CD4-positive, alpha-beta T cell treated with Interleukin-6 for 4 hours (primary cell): ENCODE data around the gene XPR1.
"Not testable (repeated sequence)": the region's sequence is repeated elsewhere in the genome, so short reads cannot be mapped to it uniquely, and the experiment has no call there.

Source experiments
- DNase-seq: peaks from one replicate; pipeline ENCODE4 v3.0.0-alpha.2; 2020; ENCODE audit warnings: mixed read lengths

Gene XPR1

GRCh38 chr1:180644526-180645192 is 12.8 kb downstream of the XPR1 start:
- DNase-seq: no peak

- not testable (repeated sequence) for DNase-seq
Observed at GRCh38 chr1:180645261-180645660, 13.4 kb downstream of the XPR1 start.

DNA sequence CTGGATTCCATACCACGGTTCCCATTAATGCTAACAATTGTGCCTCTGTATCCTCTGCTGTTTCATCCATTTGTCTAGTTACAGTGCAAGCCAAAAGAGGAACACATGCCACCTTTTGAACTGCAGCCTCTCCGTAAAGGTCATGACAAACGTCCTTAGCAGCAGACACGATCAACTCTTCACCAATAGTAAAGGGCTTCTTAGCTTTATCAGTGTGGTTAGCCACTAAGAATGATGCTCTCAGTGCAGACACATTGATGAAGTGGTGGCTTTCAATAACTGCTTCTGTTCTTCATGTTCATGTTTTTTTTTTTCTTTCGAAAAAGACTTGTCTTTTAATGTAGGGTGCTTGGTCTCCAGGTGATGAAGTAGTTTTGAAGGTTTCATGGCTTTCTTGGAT is 14.3 kb downstream of the XPR1 start:
- DNase-seq: no peak

DNA sequence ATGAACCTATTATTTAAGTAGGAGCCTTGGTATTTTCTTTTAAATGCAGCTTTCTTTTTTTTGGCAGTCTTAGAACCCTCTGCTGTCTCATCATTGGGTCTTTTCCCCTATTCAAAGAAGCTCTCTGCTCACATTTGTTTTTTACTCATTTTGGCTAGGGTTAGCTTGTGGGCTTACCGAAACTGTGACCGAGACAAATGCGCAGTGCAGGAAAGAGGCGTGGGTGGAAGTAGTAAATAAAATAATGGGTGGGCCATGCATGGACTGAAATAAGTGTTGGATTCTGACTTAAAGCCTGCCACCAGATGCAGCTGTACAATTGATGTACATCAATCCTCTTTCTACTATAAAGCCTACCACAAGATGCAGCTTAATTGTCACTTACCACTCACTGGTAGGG is 14.7 kb downstream of the XPR1 start:
- DNase-seq: no peak

DNA sequence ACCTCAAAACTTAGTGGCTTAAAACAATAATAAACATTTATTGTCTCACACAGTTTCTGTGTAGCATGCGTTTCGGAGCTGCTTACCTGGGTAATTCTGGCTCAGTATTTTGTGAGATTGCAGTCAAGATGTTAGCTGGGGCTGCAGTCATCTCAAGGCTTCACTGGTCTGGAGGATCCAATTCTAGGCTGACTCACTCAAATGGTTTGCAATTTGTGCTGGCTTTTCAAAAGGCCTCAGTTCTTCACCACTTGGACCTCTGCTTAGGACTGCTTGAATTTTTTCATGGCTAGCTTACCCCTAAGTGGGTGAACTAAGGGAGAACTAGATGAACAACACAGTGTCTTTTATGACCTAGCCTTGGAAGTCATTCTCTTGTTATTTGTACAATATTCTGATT is 21.0 kb downstream of the XPR1 start:
- DNase-seq: no peak

DNA sequence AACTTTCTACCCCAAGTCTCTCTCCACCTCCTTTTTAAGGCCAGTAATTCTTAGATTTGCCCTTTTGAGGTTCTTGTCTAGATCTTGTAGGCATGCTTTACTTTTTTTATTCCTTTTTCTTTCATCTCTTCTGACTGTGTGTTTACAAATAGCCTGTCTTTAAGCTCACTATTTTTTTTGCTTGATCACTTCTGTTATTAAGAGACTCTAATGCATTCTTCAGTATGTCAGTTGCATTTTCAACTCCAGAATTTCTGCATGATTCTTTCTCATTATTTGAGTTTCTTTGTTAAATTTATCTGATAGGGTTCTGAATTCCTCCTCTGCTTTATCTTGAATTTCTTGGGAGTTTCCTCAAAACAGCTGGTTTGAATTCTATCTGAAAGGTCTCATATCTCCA is 30.9 kb downstream of the XPR1 start:
- no peak for DNase-seq

GRCh38 chr1:180670681-180671080 is 38.9 kb downstream of the XPR1 start:
- DNase-seq: no peak

GRCh38 chr1:180672105-180672504 is 40.3 kb downstream of the XPR1 start:
- DNase-seq: no peak

- no peak for DNase-seq
Observed at GRCh38 chr1:180672505-180672904, 40.7 kb downstream of the XPR1 start.

GRCh38 chr1:180674603-180675530 is 43.0 kb downstream of the XPR1 start:
- DNase-seq: no peak

DNA sequence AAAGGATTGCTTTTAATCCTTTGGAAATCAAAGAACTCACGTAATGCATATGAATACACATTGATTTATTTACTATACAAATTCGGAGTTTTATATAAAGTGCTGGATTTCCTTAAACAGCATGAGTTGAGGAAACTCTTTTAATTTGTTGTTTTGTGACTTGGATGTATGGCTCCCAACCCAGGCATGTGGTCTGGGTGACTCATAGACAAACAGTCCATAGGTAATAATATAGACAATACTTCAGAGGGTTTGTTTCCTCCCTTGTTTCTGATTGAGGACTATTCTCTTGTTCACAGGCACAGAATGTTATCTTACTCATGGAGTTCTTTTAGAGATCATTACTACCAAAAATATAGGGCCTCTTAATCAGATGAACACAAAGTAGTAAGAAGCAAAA is 43.8 kb downstream of the XPR1 start:
- DNase-seq: no peak

- DNase-seq: no peak
Observed at GRCh38 chr1:180680558-180681144, 48.8 kb downstream of the XPR1 start.

DNA sequence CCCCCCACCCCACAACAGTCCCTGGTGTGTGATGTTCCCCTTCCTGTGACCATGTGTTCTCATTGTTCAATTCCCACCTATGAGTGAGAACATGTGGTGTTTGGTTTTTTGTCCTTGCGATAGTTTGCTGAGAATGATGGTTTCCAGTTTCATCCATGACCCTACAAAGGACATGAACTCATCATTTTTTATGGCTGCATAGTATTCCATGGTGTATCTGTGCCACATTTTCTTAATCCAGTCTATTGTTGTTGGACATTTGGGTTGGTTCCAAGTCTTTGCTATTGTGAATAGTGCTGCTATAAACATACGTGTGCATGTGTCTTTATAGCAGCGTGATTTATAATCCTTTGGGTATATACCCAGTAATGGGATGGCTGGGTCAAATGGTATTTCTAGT is 51.3 kb downstream of the XPR1 start:
- not testable (repeated sequence) for DNase-seq

DNA sequence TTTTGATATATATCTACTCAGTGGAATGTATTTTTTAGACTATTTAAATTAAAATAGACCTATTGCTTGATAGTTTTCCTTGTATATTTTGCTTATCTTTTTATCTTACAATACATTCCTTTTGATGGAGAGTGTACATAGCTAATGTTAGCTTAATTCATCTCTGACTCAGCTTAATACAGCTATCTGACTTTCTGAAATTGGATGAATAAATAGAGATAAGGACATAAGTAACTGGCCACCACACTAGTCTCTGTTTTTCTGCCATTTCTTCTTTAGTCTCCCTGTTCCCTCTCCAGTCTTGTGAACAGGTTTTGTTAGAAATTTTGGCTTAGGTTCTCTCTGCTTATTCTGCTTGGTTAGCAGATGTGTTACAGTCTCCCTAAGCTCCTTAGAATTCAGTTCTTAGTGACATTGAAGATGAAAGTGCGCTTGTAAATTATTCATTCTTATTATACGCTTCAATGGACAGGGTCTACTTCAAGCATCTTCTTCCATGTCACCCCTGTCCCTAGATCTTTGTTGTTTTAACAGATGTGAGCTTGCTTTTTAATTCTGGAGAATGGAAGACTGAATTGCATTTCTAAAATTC is 59.6 kb downstream of the XPR1 start:
- no peak for DNase-seq

- DNase-seq: no peak
Observed at GRCh38 chr1:180693564-180694244, 61.9 kb downstream of the XPR1 start.

- DNase-seq: no peak
Observed at GRCh38 chr1:180695282-180695681, 63.5 kb downstream of the XPR1 start.

- DNase-seq: no peak
Observed at GRCh38 chr1:180696361-180696760, 64.5 kb downstream of the XPR1 start.

DNA sequence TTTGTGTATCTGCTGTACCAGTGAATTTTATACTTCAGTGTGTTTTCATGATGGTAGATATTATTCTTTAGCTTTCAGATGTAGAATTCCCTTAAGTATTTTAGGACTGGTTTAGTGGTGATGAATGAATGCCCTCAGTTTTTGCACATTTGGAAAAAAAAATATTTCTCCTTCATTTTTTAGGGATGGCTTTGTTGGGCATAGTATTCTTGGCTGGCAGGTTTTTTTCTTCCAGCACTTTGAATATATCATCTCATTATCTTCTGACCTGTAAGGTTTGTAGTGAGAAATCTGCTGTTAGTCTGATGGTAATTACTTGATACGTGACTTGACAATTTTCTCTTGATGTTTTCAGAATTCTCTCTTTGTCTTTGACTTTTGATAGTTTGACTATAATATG is 66.8 kb downstream of the XPR1 start:
- DNase-seq: no peak

DNA sequence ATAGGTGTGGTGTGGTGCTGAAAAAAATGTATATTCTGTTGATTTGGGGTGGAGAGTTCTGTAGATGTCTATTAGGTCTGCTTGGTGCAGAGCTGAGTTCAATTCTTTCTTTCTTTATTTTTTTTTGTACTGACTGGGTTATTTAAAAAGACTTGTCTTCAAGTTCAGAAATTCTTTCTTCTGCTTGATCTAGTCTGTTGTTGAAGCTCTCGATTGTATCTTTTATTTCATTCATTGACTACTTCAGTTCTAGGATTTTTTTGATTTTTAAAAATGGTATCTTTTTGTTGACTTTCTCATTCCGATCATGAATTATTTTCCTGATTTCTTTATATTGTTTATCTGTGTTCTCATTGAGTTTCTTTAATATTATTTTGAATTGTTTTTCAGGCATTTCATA is 70.6 kb downstream of the XPR1 start:
- not testable (repeated sequence) for DNase-seq

- not testable (repeated sequence) for DNase-seq
Observed at GRCh38 chr1:180710746-180711145, 78.9 kb downstream of the XPR1 start.

DNA sequence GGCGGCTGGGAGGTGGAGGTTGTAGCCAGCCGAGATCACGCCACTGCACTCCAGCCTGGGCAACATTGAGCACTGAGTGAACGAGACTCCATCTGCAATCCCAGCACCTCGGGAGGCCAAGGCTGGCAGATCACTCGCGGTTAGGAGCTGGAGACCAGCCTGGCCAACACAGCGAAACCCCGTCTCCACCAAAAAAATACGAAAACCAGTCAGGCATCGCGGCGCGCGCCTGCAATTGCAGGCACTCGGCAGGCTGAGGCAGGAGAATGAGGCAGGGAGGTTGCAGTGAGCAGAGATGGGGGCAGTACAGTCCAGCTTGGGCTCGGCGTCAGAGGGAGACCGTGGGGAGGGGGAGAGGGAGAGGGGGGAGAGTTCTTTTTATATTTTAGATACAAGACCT is 79.4 kb downstream of the XPR1 start:
- DNase-seq: not testable (repeated sequence)

DNA sequence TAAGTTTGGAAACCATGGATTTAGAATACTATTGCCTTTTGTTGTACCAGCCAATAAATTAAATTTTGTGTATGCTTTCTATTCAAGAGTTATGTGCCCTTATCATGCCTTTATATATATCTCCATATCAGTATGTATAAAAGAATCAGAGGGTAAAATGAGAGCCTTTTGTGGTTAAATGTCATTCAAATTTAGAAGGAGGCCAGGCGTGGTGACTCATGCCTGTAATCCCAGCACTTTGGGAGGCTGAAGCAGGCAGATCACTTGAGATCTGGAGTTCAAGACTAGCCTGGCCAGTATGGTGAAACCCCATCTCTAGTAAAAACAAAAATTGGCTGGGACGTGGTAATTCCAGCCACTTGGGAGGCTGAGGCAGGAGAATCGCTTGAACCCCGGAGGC is 88.9 kb downstream of the XPR1 start:
- DNase-seq: no peak

DNA sequence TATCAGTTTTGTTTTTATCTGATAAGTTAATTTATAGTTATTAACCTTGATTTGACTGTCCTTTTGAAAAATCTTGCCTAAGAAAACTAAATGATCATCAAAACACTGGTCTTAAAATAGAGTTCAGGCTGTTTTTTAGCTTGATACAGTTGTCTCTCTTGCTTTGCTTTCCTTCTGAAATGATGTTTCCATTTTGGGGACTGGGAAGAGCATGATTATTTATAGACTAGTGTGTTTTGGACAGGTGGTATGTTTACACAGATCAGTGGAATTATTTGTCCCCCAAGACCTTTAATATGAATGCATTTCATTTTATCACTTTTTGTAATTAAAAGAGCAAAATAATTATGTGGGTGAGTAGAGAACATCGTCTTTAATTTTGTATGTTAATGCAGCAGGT is 90.8 kb downstream of the XPR1 start:
- DNase-seq: no peak
